ENCODE measurements around the gene DCLK1.

GRCh38 chr13:36124236-36124822 lies 6.9 kb downstream of the DCLK1 start:
- TF ChIP-seq CTCF (IDR thresholded peaks at IDR 0.05): no peak
- no peak for TF ChIP-seq POLR2A (IDR thresholded peaks at IDR 0.05)

Measured in adrenal gland (tissue), 5 donors.